K562 (cell line): Measurements from ENCODE around the gene SNX12. TPM values are rescaled to one million over a fixed set of nuclear protein-coding genes. Genes with fewer than 3 reads are reported as not detected.
A peak's percentile ranks its signal among the peaks of the same experiment; 100 is the strongest.

ENCODE experiments used
- polyA plus RNA-seq, 8 experiments: library from polyadenylated mRNA; depleted of rRNA in 4 of 8; stranded (reverse) in 5 of 8; unstranded in 3 of 8; fragments of >200 nt; fragmentation: Nextera tagmentation in 2 of 8; fragmentation: Illumina TruSeq in 1 of 8; extraction: Ambion mirVana in 2 of 8; extraction: Trizol in 1 of 8; gene quantifications; 2 replicates each; pipeline versions ENCODE4 v1.2.1 to v1.2.3, GENCODE V29; 2011 to 2014; ENCODE audit warnings: inconsistent platforms in 1 of 8, missing spikeins in 1 of 8
- total RNA-seq, 7 experiments: library from RNA; depleted of rRNA in 6 of 7; stranded (reverse); fragments of >200 nt in 6 of 7; fragmentation: Illumina TruSeq in 2 of 7; extraction: Trizol in 2 of 7; gene quantifications; 2 replicates each; pipeline versions ENCODE4 v1.2.1 to v1.2.3, GENCODE V29; 2011 to 2021; ENCODE audit warnings: low replicate concordance in 1 of 7
- TF ChIP-seq, protein P1 (sequence below), 2 experiments: fragments of 450-650 bp; formaldehyde crosslinking in 1 of 2; IDR thresholded peaks; 2 replicates each; pipeline versions ENCODE4 v1.4.0 to v1.6.1; 2014 to 2020; ENCODE audit warnings: mild to moderate bottlenecking in 2 of 2, borderline replicate concordance in 1 of 2, low read depth in 1 of 2

Gene SNX12
- total and polyA plus RNA-seq, 9 of the 15 experiments (the other 6 are each of a cell fraction or from before 2014, with no cell fraction given), result 12.7 to 50.3 (median 37.1) TPM

DNA sequence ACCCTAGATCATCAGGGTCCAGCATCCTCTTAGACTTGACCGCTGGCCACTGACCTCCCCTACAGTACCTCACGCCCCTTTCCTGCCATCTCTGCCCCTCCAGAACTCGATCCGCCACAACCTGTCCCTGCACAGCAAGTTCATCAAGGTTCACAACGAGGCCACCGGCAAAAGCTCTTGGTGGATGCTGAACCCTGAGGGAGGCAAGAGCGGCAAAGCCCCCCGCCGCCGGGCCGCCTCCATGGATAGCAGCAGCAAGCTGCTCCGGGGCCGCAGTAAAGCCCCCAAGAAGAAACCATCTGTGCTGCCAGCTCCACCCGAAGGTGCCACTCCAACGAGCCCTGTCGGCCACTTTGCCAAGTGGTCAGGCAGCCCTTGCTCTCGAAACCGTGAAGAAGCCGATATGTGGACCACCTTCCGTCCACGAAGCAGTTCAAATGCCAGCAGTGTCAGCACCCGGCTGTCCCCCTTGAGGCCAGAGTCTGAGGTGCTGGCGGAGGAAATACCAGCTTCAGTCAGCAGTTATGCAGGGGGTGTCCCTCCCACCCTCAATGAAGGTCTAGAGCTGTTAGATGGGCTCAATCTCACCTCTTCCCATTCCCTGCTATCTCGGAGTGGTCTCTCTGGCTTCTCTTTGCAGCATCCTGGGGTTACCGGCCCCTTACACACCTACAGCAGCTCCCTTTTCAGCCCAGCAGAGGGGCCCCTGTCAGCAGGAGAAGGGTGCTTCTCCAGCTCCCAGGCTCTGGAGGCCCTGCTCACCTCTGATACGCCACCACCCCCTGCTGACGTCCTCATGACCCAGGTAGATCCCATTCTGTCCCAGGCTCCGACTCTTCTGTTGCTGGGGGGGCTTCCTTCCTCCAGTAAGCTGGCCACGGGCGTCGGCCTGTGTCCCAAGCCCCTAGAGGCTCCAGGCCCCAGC, 32.7 kb upstream of the SNX12 start (continued):
- TF ChIP-seq, protein P1, sequence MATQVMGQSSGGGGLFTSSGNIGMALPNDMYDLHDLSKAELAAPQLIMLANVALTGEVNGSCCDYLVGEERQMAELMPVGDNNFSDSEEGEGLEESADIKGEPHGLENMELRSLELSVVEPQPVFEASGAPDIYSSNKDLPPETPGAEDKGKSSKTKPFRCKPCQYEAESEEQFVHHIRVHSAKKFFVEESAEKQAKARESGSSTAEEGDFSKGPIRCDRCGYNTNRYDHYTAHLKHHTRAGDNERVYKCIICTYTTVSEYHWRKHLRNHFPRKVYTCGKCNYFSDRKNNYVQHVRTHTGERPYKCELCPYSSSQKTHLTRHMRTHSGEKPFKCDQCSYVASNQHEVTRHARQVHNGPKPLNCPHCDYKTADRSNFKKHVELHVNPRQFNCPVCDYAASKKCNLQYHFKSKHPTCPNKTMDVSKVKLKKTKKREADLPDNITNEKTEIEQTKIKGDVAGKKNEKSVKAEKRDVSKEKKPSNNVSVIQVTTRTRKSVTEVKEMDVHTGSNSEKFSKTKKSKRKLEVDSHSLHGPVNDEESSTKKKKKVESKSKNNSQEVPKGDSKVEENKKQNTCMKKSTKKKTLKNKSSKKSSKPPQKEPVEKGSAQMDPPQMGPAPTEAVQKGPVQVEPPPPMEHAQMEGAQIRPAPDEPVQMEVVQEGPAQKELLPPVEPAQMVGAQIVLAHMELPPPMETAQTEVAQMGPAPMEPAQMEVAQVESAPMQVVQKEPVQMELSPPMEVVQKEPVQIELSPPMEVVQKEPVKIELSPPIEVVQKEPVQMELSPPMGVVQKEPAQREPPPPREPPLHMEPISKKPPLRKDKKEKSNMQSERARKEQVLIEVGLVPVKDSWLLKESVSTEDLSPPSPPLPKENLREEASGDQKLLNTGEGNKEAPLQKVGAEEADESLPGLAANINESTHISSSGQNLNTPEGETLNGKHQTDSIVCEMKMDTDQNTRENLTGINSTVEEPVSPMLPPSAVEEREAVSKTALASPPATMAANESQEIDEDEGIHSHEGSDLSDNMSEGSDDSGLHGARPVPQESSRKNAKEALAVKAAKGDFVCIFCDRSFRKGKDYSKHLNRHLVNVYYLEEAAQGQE (IDR thresholded peaks at IDR 0.05; ENCODE audit: borderline replicate concordance), result peak; percentile 46
- TF ChIP-seq, protein P1 (CRISPR knock-in tag; IDR thresholded peaks at IDR 0.05; ENCODE audit: low read depth), result no peak
- TF ChIP-seq, all 486 proteins: peak for 5
